ENCODE measurements around the gene IMMT. TPM values are rescaled to one million over a fixed set of nuclear protein-coding genes. Genes with fewer than 3 reads are reported as not detected.

Gene IMMT
- total and polyA plus RNA-seq, 9 of the 15 experiments (the other 6 are each of a cell fraction or from before 2014, with no cell fraction given): 119 to 294 (median 140) TPM

DNA sequence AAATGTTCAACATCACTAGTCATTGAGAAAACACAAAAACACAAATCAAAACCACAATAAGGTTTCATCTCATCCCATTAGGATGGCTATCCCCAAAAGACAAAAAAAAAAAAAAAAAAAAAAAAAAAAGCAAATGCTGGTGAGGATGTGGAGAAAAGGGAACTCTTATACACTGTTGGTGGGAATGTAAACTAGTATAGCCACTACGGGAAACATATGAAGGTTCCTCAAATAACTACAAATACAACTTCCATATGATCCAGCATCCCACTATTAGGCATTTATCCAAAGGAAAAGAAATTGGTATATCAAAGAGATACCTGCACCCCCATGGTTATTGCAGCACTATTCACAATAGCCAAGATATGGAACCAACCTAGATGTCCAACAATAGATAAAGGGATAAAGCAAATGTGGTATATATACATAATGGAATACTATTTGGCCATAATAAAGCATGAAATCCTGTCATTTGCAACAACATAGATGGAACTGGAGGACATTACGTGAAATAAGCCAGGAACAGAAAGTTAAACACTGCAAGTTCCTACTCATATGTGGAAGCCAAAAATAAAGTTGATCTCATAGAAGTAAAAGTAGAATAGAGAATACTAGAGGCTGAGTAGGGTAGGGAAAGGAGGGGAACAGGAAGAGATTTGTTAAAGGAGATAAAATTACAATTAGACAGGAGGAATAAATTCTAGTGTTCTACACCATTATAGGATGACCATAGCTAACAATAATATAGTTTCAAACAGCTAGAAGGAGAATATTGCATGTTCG is 98.0 kb downstream of the IMMT start:
- ChIA-PET CTCF (ENCODE audit: low intra/inter-chr PET ratio) (no interaction called here), POLR2A (interaction anchor here (1.3 kb wide), 1 partner anchor 12 kb away, joined by 3 read pairs; no protein-coding TSS in a partner anchor)
- Histone ChIP-seq H2AFZ (ENCODE audit: low read depth, low read length) (no peak overlapping the region), H3K27me3 (ENCODE audit: control insufficient read depth in 2 of 2, insufficient read depth in 2 of 2, low read length in 2 of 2) (no peaks in the 10 kb centered on the region), H3K4me1 (replicated peaks in 1 of 2; ENCODE audit: control insufficient read depth in 2 of 2, insufficient read depth in 2 of 2, low read length in 2 of 2) (no peaks in the 10 kb centered on the region; a peak in 1 of 5 replicates), H3K36me3 (ENCODE audit: control insufficient read depth, insufficient read depth, low read length) (peaks cover 98% of the 10 kb centered on the region), H3K4me2 (ENCODE audit: insufficient read depth, low read length) (no peak overlapping the region), H3K27ac (ENCODE audit: extremely low read depth, low read depth, low read length) (no peak overlapping the region), H3K4me3 (no peak overlapping the region), H3K9me3 (replicated peaks; ENCODE audit: control insufficient read depth, insufficient read depth, low read depth, low read length) (no peaks in the 10 kb centered on the region), H3K79me2 (ENCODE audit: control insufficient read depth, insufficient read depth, low read length) (peaks cover 88% of the 10 kb centered on the region), H3K9me1 (ENCODE audit: control insufficient read depth, insufficient read depth, low read length) (no peaks in the 10 kb centered on the region), H4K20me1 (replicated peaks; ENCODE audit: control insufficient read depth, insufficient read depth, low read length) (no peaks in the 10 kb centered on the region), H3K9ac (ENCODE audit: insufficient read depth in 1 of 2, low read depth in 2 of 2, low read length in 2 of 2) (no peak overlapping the region)
- FAIRE-seq (no peak), ATAC-seq (no peak), DNase-seq (ENCODE audit: extremely low read depth in 1 of 4, low spot score in 3 of 4) (no peak)
- intact Hi-C loops (cut with micrococcal nuclease) (no loop called here), in situ Hi-C loops (cut with MboI) (no loop called here)
- WGBS (ENCODE audit: insufficient coverage, low coverage, missing lambda C conversion rate): 88% methylated on average over 3 of the region's 3 CpGs
- TF ChIP-seq RBM25 (IDR thresholded peaks at IDR 0.05; ENCODE audit: low read depth, low read length, severe bottlenecking) (peak; percentile 91), ZNF165 (CRISPR knock-in tag; IDR thresholded peaks at IDR 0.05; ENCODE audit: borderline replicate concordance) (no peak)
- BruUV-seq (replicated peaks): no TSS peak

DNA sequence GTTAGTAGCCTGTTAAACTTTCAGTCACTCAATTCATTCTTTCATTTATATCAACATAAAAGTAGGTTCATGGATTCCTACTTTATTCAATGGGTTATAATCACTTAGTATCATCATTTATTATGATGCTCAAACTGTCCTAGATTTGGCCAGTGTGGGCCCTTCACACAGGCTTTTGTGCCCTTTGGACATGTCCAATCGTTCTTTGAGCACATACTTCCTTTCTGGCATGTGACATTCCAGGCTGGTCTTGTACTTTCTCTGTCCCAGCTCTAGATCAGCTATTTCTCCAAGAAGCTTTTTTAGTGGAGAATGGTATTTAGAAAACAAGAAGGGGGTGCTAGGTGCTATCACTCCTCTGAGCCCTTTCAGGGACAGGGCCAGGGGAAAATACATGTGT is 101.0 kb downstream of the IMMT start:
- H4K20me1 ChIP-seq (replicated peaks; ENCODE audit: control insufficient read depth, insufficient read depth, low read length): no peaks in the 10 kb centered on the region
- no peak overlapping the region for H3K4me3 ChIP-seq
- in situ Hi-C loops (cut with MboI) (no loop called here), intact Hi-C loops (cut with micrococcal nuclease) (no loop called here)
- ChIA-PET CTCF (ENCODE audit: low intra/inter-chr PET ratio) (no interaction called here), POLR2A (interaction anchor here (0.6 kb wide), 1 partner anchor 76 kb away, joined by 3 read pairs; no protein-coding TSS in a partner anchor)
- H3K9ac ChIP-seq (ENCODE audit: insufficient read depth in 1 of 2, low read depth in 2 of 2, low read length in 2 of 2): no peak overlapping the region
- H2AFZ ChIP-seq (ENCODE audit: low read depth, low read length): no peak overlapping the region
- H3K9me3 ChIP-seq (replicated peaks; ENCODE audit: control insufficient read depth, insufficient read depth, low read depth, low read length): no peaks in the 10 kb centered on the region
- FAIRE-seq (no peak), ATAC-seq (no peak), DNase-seq (ENCODE audit: extremely low read depth in 1 of 4, low spot score in 3 of 4) (no peak)
- peaks cover 62% of the 10 kb centered on the region for H3K79me2 ChIP-seq (ENCODE audit: control insufficient read depth, insufficient read depth, low read length)
- WGBS (ENCODE audit: insufficient coverage, low coverage, missing lambda C conversion rate): 86% methylated on average over 1 of the region's 1 CpG
- H3K36me3 ChIP-seq (ENCODE audit: control insufficient read depth, insufficient read depth, low read length): peaks cover 94% of the 10 kb centered on the region
- no peaks in the 10 kb centered on the region for H3K9me1 ChIP-seq (ENCODE audit: control insufficient read depth, insufficient read depth, low read length)
- no TSS peak for BruUV-seq (replicated peaks)
- H3K27me3 ChIP-seq (ENCODE audit: control insufficient read depth in 2 of 2, insufficient read depth in 2 of 2, low read length in 2 of 2): no peaks in the 10 kb centered on the region
- H3K27ac ChIP-seq (ENCODE audit: extremely low read depth, low read depth, low read length): no peak overlapping the region
- no peak overlapping the region for H3K4me2 ChIP-seq (ENCODE audit: insufficient read depth, low read length)
- no peaks in the 10 kb centered on the region; a peak in 1 of 5 replicates for H3K4me1 ChIP-seq (replicated peaks in 1 of 2; ENCODE audit: control insufficient read depth in 2 of 2, insufficient read depth in 2 of 2, low read length in 2 of 2)
- TF ChIP-seq ZEB2 (IDR thresholded peaks at IDR 0.05): no peak
- no peak for TF ChIP-seq ARID2 (IDR thresholded peaks at IDR 0.05)
- TF ChIP-seq ASH1L (IDR thresholded peaks at IDR 0.05; ENCODE audit: borderline replicate concordance, low read depth, partially characterized antibody): no peak
- TF ChIP-seq, protein P1, sequence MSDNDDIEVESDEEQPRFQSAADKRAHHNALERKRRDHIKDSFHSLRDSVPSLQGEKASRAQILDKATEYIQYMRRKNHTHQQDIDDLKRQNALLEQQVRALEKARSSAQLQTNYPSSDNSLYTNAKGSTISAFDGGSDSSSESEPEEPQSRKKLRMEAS (CRISPR knock-in tag; IDR thresholded peaks at IDR 0.05): no peak
- TF ChIP-seq ELF2 (CRISPR knock-in tag; IDR thresholded peaks at IDR 0.05): no peak
- no peak for TF ChIP-seq TEAD4 (IDR thresholded peaks at IDR 0.05; ENCODE audit: low read length)
- no peak for TF ChIP-seq TEAD4 (CRISPR knock-in tag; IDR thresholded peaks at IDR 0.05; ENCODE audit: borderline replicate concordance)
- TF ChIP-seq, protein P2, sequence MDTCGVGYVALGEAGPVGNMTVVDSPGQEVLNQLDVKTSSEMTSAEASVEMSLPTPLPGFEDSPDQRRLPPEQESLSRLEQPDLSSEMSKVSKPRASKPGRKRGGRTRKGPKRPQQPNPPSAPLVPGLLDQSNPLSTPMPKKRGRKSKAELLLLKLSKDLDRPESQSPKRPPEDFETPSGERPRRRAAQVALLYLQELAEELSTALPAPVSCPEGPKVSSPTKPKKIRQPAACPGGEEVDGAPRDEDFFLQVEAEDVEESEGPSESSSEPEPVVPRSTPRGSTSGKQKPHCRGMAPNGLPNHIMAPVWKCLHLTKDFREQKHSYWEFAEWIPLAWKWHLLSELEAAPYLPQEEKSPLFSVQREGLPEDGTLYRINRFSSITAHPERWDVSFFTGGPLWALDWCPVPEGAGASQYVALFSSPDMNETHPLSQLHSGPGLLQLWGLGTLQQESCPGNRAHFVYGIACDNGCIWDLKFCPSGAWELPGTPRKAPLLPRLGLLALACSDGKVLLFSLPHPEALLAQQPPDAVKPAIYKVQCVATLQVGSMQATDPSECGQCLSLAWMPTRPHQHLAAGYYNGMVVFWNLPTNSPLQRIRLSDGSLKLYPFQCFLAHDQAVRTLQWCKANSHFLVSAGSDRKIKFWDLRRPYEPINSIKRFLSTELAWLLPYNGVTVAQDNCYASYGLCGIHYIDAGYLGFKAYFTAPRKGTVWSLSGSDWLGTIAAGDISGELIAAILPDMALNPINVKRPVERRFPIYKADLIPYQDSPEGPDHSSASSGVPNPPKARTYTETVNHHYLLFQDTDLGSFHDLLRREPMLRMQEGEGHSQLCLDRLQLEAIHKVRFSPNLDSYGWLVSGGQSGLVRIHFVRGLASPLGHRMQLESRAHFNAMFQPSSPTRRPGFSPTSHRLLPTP (IDR thresholded peaks at IDR 0.05; ENCODE audit: borderline replicate concordance, extremely low read depth, insufficient read length): no peak
- no peak for TF ChIP-seq RBFOX2 (IDR thresholded peaks at IDR 0.05; ENCODE audit: low read depth, low read length)
- TF ChIP-seq RCOR1 (IDR thresholded peaks at IDR 0.05; ENCODE audit: borderline replicate concordance in 1 of 2, low read depth in 2 of 2, low read length in 2 of 2): no peak
- TF ChIP-seq NFRKB (IDR thresholded peaks at IDR 0.05; ENCODE audit: low read depth): no peak

All from K562 (cell line).